Endodermal cell (in vitro differentiated cells): ENCODE data around the gene PLXNC1. TPM values are rescaled to one million over a fixed set of nuclear protein-coding genes. Genes with fewer than 3 reads are reported as not detected.

Experiments
- DNase-seq: peaks from one replicate; pipeline ENCODE4 v3.0.0-alpha.2; 2017
- H3K27ac ChIP-seq: 2 replicates; pipeline ENCODE4 v1.5.1; 2013; ENCODE audit warnings: mild to moderate bottlenecking, low read depth, low read length, moderate library complexity
- H3K27me3 ChIP-seq: 2 replicates; pipeline ENCODE4 v1.6.1; 2013; ENCODE audit warnings: mild to moderate bottlenecking, low read length, moderate library complexity; ENCODE audit not compliant: insufficient read depth, control insufficient read depth, poor library complexity, severe bottlenecking
- H3K36me3 ChIP-seq: 2 replicates; pipeline ENCODE4 v1.7.0; 2013; ENCODE audit warnings: mild to moderate bottlenecking, low read length, moderate library complexity; ENCODE audit not compliant: control insufficient read depth, insufficient read depth
- H3K4me1 ChIP-seq: one replicate; pipeline ENCODE4 v1.7.0; 2013; ENCODE audit warnings: low read length; ENCODE audit not compliant: control insufficient read depth, insufficient read depth
- H3K4me3 ChIP-seq: 2 replicates; pipeline ENCODE4 v1.5.1; 2013; ENCODE audit warnings: mild to moderate bottlenecking, low read length, moderate library complexity
- H3K9ac ChIP-seq: 2 replicates; pipeline ENCODE4 v1.6.1; 2013; ENCODE audit warnings: mild to moderate bottlenecking, low read length, moderate library complexity; ENCODE audit not compliant: poor library complexity, severe bottlenecking; ENCODE audit errors: extremely low read depth
- H3K9me3 ChIP-seq: 2 replicates; pipeline ENCODE4 v1.6.1; 2013; ENCODE audit warnings: mild to moderate bottlenecking, low read length, moderate library complexity; ENCODE audit not compliant: control insufficient read depth
- H3K27ac Mint-ChIP-seq: 2 replicates; pipeline ENCODE4 v1.8.0; 2020; ENCODE audit warnings: mixed read lengths
- H3K27me3 Mint-ChIP-seq: 2 replicates; pipeline ENCODE4 v1.8.0; 2021; ENCODE audit warnings: mild to moderate bottlenecking, mixed read lengths; ENCODE audit not compliant: insufficient read depth
- H3K36me3 Mint-ChIP-seq: 2 replicates; pipeline ENCODE4 v1.8.0; 2020; ENCODE audit warnings: low read depth, mixed read lengths
- H3K4me1 Mint-ChIP-seq: 2 replicates; pipeline ENCODE4 v1.8.0; 2020; ENCODE audit warnings: mixed read lengths
- H3K4me3 Mint-ChIP-seq: 2 replicates; pipeline ENCODE4 v1.8.0; 2020; ENCODE audit warnings: mild to moderate bottlenecking, moderate library complexity, mixed read lengths
- H3K9me3 Mint-ChIP-seq: 2 replicates; pipeline ENCODE4 v1.8.0; 2020; ENCODE audit warnings: mild to moderate bottlenecking, mixed read lengths
- CTCF ChIP-seq: fragments of 200-600 bp; sonication (generic); conservative IDR thresholded peaks from 2 replicates; pipeline ENCODE4 v1.5.0; 2021; ENCODE audit warnings: antibody characterized with exemption, mild to moderate bottlenecking
- WGBS, 2 experiments: methylation state at CpG; one replicate each; pipeline versions ENCODE4 v1.1.5 to v1.1.7; 2013; ENCODE audit warnings: missing lambda C conversion rate in 2 of 2, mixed read lengths in 1 of 2; ENCODE audit not compliant: insufficient coverage in 1 of 2, insufficient read length in 1 of 2; 5-methylcytosine and 5-hydroxymethylcytosine counted together
- total RNA-seq, 2 donors: library from RNA; stranded (reverse); fragmentation: NEBNext Ultra II Directional in 1 of 2; extraction: Animal tissue kit (Norgen Biotek cat#: 25700) in 1 of 2; gene quantifications; 2 replicates in 1 of 2; 3 replicates in 1 of 2; pipeline ENCODE4 v1.2.1, GENCODE V29; 2021

The PLXNC1 gene
- total RNA-seq, 2 donors from 2014 or later, result 1.6 to 1.9 TPM

GRCh38 chr12:94222351-94223084 is 74.1 kb downstream of the PLXNC1 start:
- no peak overlapping the region for H3K4me3 ChIP-seq
- TF ChIP-seq CTCF, result no peak
- WGBS, 2 experiments, result 92 to 94% methylated on average over 2 to 4 of the region's 4 CpGs
- H3K9ac ChIP-seq, result no peak overlapping the region
- no peaks in the 10 kb centered on the region for H3K9me3 Mint-ChIP-seq
- no peaks in the 10 kb centered on the region for H3K4me1 ChIP-seq
- no peak overlapping the region for H3K27ac Mint-ChIP-seq
- H3K27me3 ChIP-seq, result no peaks in the 10 kb centered on the region
- no peak for DNase-seq
- H3K27ac ChIP-seq, result peak overlapping the region; percentile 2
- no peaks in the 10 kb centered on the region for H3K27me3 Mint-ChIP-seq
- H3K36me3 ChIP-seq, result no peaks in the 10 kb centered on the region
- H3K4me3 Mint-ChIP-seq, result no peak overlapping the region
- no peaks in the 10 kb centered on the region for H3K36me3 Mint-ChIP-seq
- no peaks in the 10 kb centered on the region for H3K9me3 ChIP-seq
- H3K4me1 Mint-ChIP-seq, result peaks cover 10% of the 10 kb centered on the region

- Mint-ChIP-seq H3K9me3 (no peaks in the 10 kb centered on the region), H3K4me1 (peaks cover 10% of the 10 kb centered on the region), H3K27ac (no peak overlapping the region), H3K4me3 (no peak overlapping the region), H3K27me3 (no peaks in the 10 kb centered on the region), H3K36me3 (no peaks in the 10 kb centered on the region)
- Histone ChIP-seq H3K9ac (no peak overlapping the region), H3K27me3 (no peaks in the 10 kb centered on the region), H3K27ac (no peak overlapping the region), H3K36me3 (no peaks in the 10 kb centered on the region), H3K4me1 (no peaks in the 10 kb centered on the region), H3K9me3 (no peaks in the 10 kb centered on the region), H3K4me3 (no peak overlapping the region)
- no peak for DNase-seq
- 85 to 98% methylated on average over 5 to 7 of the region's 7 CpGs for WGBS, 2 experiments
- TF ChIP-seq CTCF, result no peak
Measured at GRCh38 chr12:94223842-94224241, 75.5 kb downstream of the PLXNC1 start.

GRCh38 chr12:94225506-94225905 is 77.1 kb downstream of the PLXNC1 start:
- H3K36me3 ChIP-seq, result no peaks in the 10 kb centered on the region
- H3K4me1 ChIP-seq, result no peaks in the 10 kb centered on the region
- no peaks in the 10 kb centered on the region for H3K9me3 ChIP-seq
- H3K27ac ChIP-seq, result no peak overlapping the region
- H3K4me3 Mint-ChIP-seq, result no peak overlapping the region
- H3K4me3 ChIP-seq, result no peak overlapping the region
- TF ChIP-seq CTCF, result no peak
- 95% methylated on average over 8 to 9 of the region's 9 CpGs for WGBS, 2 experiments
- H3K9ac ChIP-seq, result no peak overlapping the region
- no peak for DNase-seq
- no peak overlapping the region for H3K27ac Mint-ChIP-seq
- peaks cover 13% of the 10 kb centered on the region for H3K4me1 Mint-ChIP-seq
- H3K27me3 Mint-ChIP-seq, result no peaks in the 10 kb centered on the region
- H3K9me3 Mint-ChIP-seq, result no peaks in the 10 kb centered on the region
- no peaks in the 10 kb centered on the region for H3K36me3 Mint-ChIP-seq
- no peaks in the 10 kb centered on the region for H3K27me3 ChIP-seq
